Measurements from ENCODE around the gene CECR2. TPM values are rescaled to one million over a fixed set of nuclear protein-coding genes. Genes with fewer than 3 reads are reported as not detected.

Gene CECR2
- total and polyA plus RNA-seq, 2 of the 8 experiments (the other 6 are each of a cell fraction or from before 2014, with no cell fraction given) = 18.3 to 123 TPM

GRCh38 chr22:17339095-17339693 is 30.1 kb upstream of the CECR2 start (continued):
- TF ChIP-seq EGR1 (IDR thresholded peaks at IDR 0.05; ENCODE audit: borderline replicate concordance, low read depth, low read length) (no peak), POLR2A (IDR thresholded peaks at IDR 0.05; ENCODE audit: control extremely low read depth in 1 of 2, low read depth in 2 of 2, low read length in 2 of 2) (no peak), CTCF (IDR thresholded peaks at IDR 0.05; ENCODE audit: control extremely low read depth in 1 of 3, insufficient read depth in 1 of 3, low read depth in 1 of 3, low read length in 3 of 3) (no peak), NRF1 (IDR thresholded peaks at IDR 0.05; ENCODE audit: low read depth, low read length) (no peak)
